ENCODE data around the gene RHOT1.
A peak's percentile ranks its signal among the peaks of the same experiment; 100 is the strongest.

RHOT1 gene

GRCh38 chr17:32156656-32157055 is 14.4 kb downstream of the RHOT1 start:
- no peak overlapping the region for H3K14ac ChIP-seq (ENCODE audit: low read length in 2 of 2)
- no peak overlapping the region for H4K91ac ChIP-seq (ENCODE audit: low read length)
- no peak overlapping the region for H3K9ac ChIP-seq (ENCODE audit: low read length)
- no peak overlapping the region for H3K27ac ChIP-seq (ENCODE audit: low read length, poor library complexity, severe bottlenecking)
- H3K18ac ChIP-seq (ENCODE audit: low read depth in 1 of 2, low read length in 2 of 2): no peak overlapping the region
- no peak overlapping the region for H3K23ac ChIP-seq (ENCODE audit: low read length in 2 of 2)
- H3K27me3 ChIP-seq (ENCODE audit: control insufficient read depth in 1 of 2, insufficient read depth in 1 of 2, low read length in 2 of 2): no peaks in the 10 kb centered on the region
- peaks cover 22 to 33% of the 10 kb centered on the region in 2 experiments for H3K36me3 ChIP-seq (ENCODE audit: control insufficient read depth in 1 of 2, insufficient read depth in 2 of 2, low read depth in 1 of 2, low read length in 2 of 2)
- H3K79me1 ChIP-seq (replicated peaks; ENCODE audit: low read length, poor library complexity, severe bottlenecking): peaks cover 22% of the 10 kb centered on the region
- H3K4me2 ChIP-seq (ENCODE audit: low read length, poor library complexity, severe bottlenecking): no peak overlapping the region
- H4K8ac ChIP-seq (ENCODE audit: low read length): no peak overlapping the region
- DNase-seq: no peak
- no peak overlapping the region for H2BK120ac ChIP-seq (ENCODE audit: low read depth, low read length)
- no peak overlapping the region for H2BK12ac ChIP-seq (ENCODE audit: low read length in 2 of 2)
- no peak overlapping the region for H3K4ac ChIP-seq (ENCODE audit: low read depth in 1 of 2, low read length in 2 of 2)
- no peak overlapping the region for H2AFZ ChIP-seq (ENCODE audit: low read depth, low read length)
- H3K9me3 ChIP-seq (ENCODE audit: control insufficient read depth, low read length): no peaks in the 10 kb centered on the region
- H2BK15ac ChIP-seq (ENCODE audit: low read depth, poor library complexity, severe bottlenecking): no peak overlapping the region
- H3K4me1 ChIP-seq (ENCODE audit: control insufficient read depth, insufficient read depth, low read depth, low read length): peaks cover 23% of the 10 kb centered on the region
- no peak overlapping the region for H2AK5ac ChIP-seq (ENCODE audit: low read length, severe bottlenecking)
- no peak overlapping the region for H3K4me3 ChIP-seq (ENCODE audit: insufficient read depth in 1 of 2, low read depth in 1 of 2, low read length in 2 of 2)
- no peak overlapping the region for H2BK5ac ChIP-seq (ENCODE audit: low read depth, low read length, poor library complexity, severe bottlenecking)
- no CpG with 5 or more reads among the region's 1 CpG for WGBS

GRCh38 chr17:32157225-32157624 is 14.9 kb downstream of the RHOT1 start:
- DNase-seq: peak; percentile 7
- Histone ChIP-seq H2AK5ac (ENCODE audit: low read length, severe bottlenecking) (no peak overlapping the region), H3K27me3 (ENCODE audit: control insufficient read depth in 1 of 2, insufficient read depth in 1 of 2, low read length in 2 of 2) (no peaks in the 10 kb centered on the region), H3K9ac (ENCODE audit: low read length) (no peak overlapping the region), H3K79me1 (replicated peaks; ENCODE audit: low read length, poor library complexity, severe bottlenecking) (peaks cover 22% of the 10 kb centered on the region), H3K4me1 (ENCODE audit: control insufficient read depth, insufficient read depth, low read depth, low read length) (peaks cover 27% of the 10 kb centered on the region), H3K9me3 (ENCODE audit: control insufficient read depth, low read length) (no peaks in the 10 kb centered on the region), H2AFZ (ENCODE audit: low read depth, low read length) (no peak overlapping the region), H2BK120ac (ENCODE audit: low read depth, low read length) (no peak overlapping the region), H4K91ac (ENCODE audit: low read length) (no peak overlapping the region), H2BK5ac (ENCODE audit: low read depth, low read length, poor library complexity, severe bottlenecking) (no peak overlapping the region), H3K27ac (ENCODE audit: low read length, poor library complexity, severe bottlenecking) (no peak overlapping the region), H3K18ac (ENCODE audit: low read depth in 1 of 2, low read length in 2 of 2) (no peak overlapping the region), H4K8ac (ENCODE audit: low read length) (no peak overlapping the region), H2BK15ac (ENCODE audit: low read depth, poor library complexity, severe bottlenecking) (no peak overlapping the region), H3K4me2 (ENCODE audit: low read length, poor library complexity, severe bottlenecking) (no peak overlapping the region), H3K4ac (ENCODE audit: low read depth in 1 of 2, low read length in 2 of 2) (no peak overlapping the region), H3K23ac (ENCODE audit: low read length in 2 of 2) (no peak overlapping the region), H2BK12ac (ENCODE audit: low read length in 2 of 2) (no peak overlapping the region), H3K14ac (ENCODE audit: low read length in 2 of 2) (no peak overlapping the region), H3K4me3 (ENCODE audit: insufficient read depth in 1 of 2, low read depth in 1 of 2, low read length in 2 of 2) (no peak overlapping the region), H3K36me3 (ENCODE audit: control insufficient read depth in 1 of 2, insufficient read depth in 2 of 2, low read depth in 1 of 2, low read length in 2 of 2) (peaks cover 22 to 33% of the 10 kb centered on the region in 2 experiments)
- WGBS: 91% methylated on average over 4 of the region's 4 CpGs

GRCh38 chr17:32158870-32159585 is 16.7 kb downstream of the RHOT1 start:
- H2AK5ac ChIP-seq (ENCODE audit: low read length, severe bottlenecking): peak overlapping the region; percentile 40
- no peak overlapping the region for H2BK5ac ChIP-seq (ENCODE audit: low read depth, low read length, poor library complexity, severe bottlenecking)
- peak overlapping the region; percentile 94 for H3K27ac ChIP-seq (ENCODE audit: low read length, poor library complexity, severe bottlenecking)
- H3K36me3 ChIP-seq (ENCODE audit: control insufficient read depth in 1 of 2, insufficient read depth in 2 of 2, low read depth in 1 of 2, low read length in 2 of 2): peaks cover 17 to 27% of the 10 kb centered on the region in 2 experiments
- WGBS: 97% methylated on average over 18 of the region's 20 CpGs
- H3K23ac ChIP-seq (ENCODE audit: low read length in 2 of 2): no peak overlapping the region
- H2AFZ ChIP-seq (ENCODE audit: low read depth, low read length): no peak overlapping the region
- H3K14ac ChIP-seq (ENCODE audit: low read length in 2 of 2): no peak overlapping the region
- peaks cover 27% of the 10 kb centered on the region for H3K4me1 ChIP-seq (ENCODE audit: control insufficient read depth, insufficient read depth, low read depth, low read length)
- peaks cover 16% of the 10 kb centered on the region for H3K79me1 ChIP-seq (replicated peaks; ENCODE audit: low read length, poor library complexity, severe bottlenecking)
- no peak overlapping the region for H3K4ac ChIP-seq (ENCODE audit: low read depth in 1 of 2, low read length in 2 of 2)
- no peak overlapping the region for H2BK12ac ChIP-seq (ENCODE audit: low read length in 2 of 2)
- no peak overlapping the region for H2BK15ac ChIP-seq (ENCODE audit: low read depth, poor library complexity, severe bottlenecking)
- no peak overlapping the region for H3K4me3 ChIP-seq (ENCODE audit: insufficient read depth in 1 of 2, low read depth in 1 of 2, low read length in 2 of 2)
- H3K9ac ChIP-seq (ENCODE audit: low read length): no peak overlapping the region
- no peaks in the 10 kb centered on the region for H3K9me3 ChIP-seq (ENCODE audit: control insufficient read depth, low read length)
- H3K4me2 ChIP-seq (ENCODE audit: low read length, poor library complexity, severe bottlenecking): no peak overlapping the region
- no peak overlapping the region for H2BK120ac ChIP-seq (ENCODE audit: low read depth, low read length)
- H4K91ac ChIP-seq (ENCODE audit: low read length): no peak overlapping the region
- H3K27me3 ChIP-seq (ENCODE audit: control insufficient read depth in 1 of 2, insufficient read depth in 1 of 2, low read length in 2 of 2): no peaks in the 10 kb centered on the region
- no peak overlapping the region for H4K8ac ChIP-seq (ENCODE audit: low read length)
- DNase-seq: no peak
- H3K18ac ChIP-seq (ENCODE audit: low read depth in 1 of 2, low read length in 2 of 2): no peak overlapping the region

GRCh38 chr17:32159586-32160438 is 17.5 kb downstream of the RHOT1 start:
- peak overlapping the region; percentile 60 for H2AK5ac ChIP-seq (ENCODE audit: low read length, severe bottlenecking)
- H3K23ac ChIP-seq (ENCODE audit: low read length in 2 of 2): no peak overlapping the region
- DNase-seq: no peak
- no peak overlapping the region for H3K9ac ChIP-seq (ENCODE audit: low read length)
- no peak overlapping the region for H2BK12ac ChIP-seq (ENCODE audit: low read length in 2 of 2)
- peak overlapping the region; percentile 21 for H2BK5ac ChIP-seq (ENCODE audit: low read depth, low read length, poor library complexity, severe bottlenecking)
- no peak overlapping the region for H2AFZ ChIP-seq (ENCODE audit: low read depth, low read length)
- no peaks in the 10 kb centered on the region for H3K27me3 ChIP-seq (ENCODE audit: control insufficient read depth in 1 of 2, insufficient read depth in 1 of 2, low read length in 2 of 2)
- H2BK120ac ChIP-seq (ENCODE audit: low read depth, low read length): no peak overlapping the region
- no peak overlapping the region for H3K4me3 ChIP-seq (ENCODE audit: insufficient read depth in 1 of 2, low read depth in 1 of 2, low read length in 2 of 2)
- H4K91ac ChIP-seq (ENCODE audit: low read length): no peak overlapping the region
- H3K4me1 ChIP-seq (ENCODE audit: control insufficient read depth, insufficient read depth, low read depth, low read length): peaks cover 27% of the 10 kb centered on the region
- H3K79me1 ChIP-seq (replicated peaks; ENCODE audit: low read length, poor library complexity, severe bottlenecking): peaks cover 21% of the 10 kb centered on the region
- H2BK15ac ChIP-seq (ENCODE audit: low read depth, poor library complexity, severe bottlenecking): no peak overlapping the region
- peak overlapping the region; percentile 94 for H3K27ac ChIP-seq (ENCODE audit: low read length, poor library complexity, severe bottlenecking)
- no peak overlapping the region for H3K4me2 ChIP-seq (ENCODE audit: low read length, poor library complexity, severe bottlenecking)
- no peak overlapping the region for H4K8ac ChIP-seq (ENCODE audit: low read length)
- no peak overlapping the region for H3K4ac ChIP-seq (ENCODE audit: low read depth in 1 of 2, low read length in 2 of 2)
- H3K36me3 ChIP-seq (ENCODE audit: control insufficient read depth in 1 of 2, insufficient read depth in 2 of 2, low read depth in 1 of 2, low read length in 2 of 2): peaks cover 17 to 26% of the 10 kb centered on the region in 2 experiments
- no peaks in the 10 kb centered on the region for H3K9me3 ChIP-seq (ENCODE audit: control insufficient read depth, low read length)
- H3K14ac ChIP-seq (ENCODE audit: low read length in 2 of 2): no peak overlapping the region
- 98% methylated on average over 18 of the region's 18 CpGs for WGBS
- no peak overlapping the region for H3K18ac ChIP-seq (ENCODE audit: low read depth in 1 of 2, low read length in 2 of 2)

Data from mesenchymal stem cell (in vitro differentiated cells and primary cell).